ENCODE results near the gene SEC24D. TPM values are rescaled to one million over a fixed set of nuclear protein-coding genes. Genes with fewer than 3 reads are reported as not detected.

The SEC24D gene
- total RNA-seq, 1 experiment from 2014 or later: 28.4 TPM

DNA sequence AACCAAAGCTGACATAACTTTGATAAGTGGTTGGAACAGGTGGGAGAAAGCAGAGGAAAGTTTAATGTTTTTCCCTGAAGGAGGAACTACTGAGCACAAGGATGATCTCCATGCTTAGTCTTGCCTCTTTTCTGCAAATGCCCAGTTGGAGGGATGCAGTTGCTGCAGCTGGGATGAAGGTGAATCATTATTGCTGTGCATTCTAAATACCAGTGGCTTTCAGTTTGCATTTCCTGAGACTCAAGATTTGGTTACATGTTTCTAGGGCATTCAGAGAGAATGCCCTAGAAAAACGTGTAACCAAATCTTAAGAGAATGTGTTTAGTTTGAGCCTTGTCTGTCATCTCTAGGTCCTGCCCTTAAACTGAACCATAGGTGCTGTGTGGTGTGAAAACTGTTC is 108.6 kb downstream of the SEC24D start:
- BruUV-seq (replicated peaks): no TSS peak
- Mint-ChIP-seq H3K9me3 (ENCODE audit: low read depth, unreplicated experiment) (no peaks in the 10 kb centered on the region), H3K27ac (ENCODE audit: unreplicated experiment) (no peak overlapping the region), H3K27me3 (ENCODE audit: unreplicated experiment) (no peaks in the 10 kb centered on the region), H3K4me3 (ENCODE audit: low read depth, unreplicated experiment) (no peak overlapping the region), H3K4me1 (ENCODE audit: low read depth, unreplicated experiment) (no peaks in the 10 kb centered on the region), H3K36me3 (ENCODE audit: insufficient read depth, unreplicated experiment) (no peaks in the 10 kb centered on the region)
- TF ChIP-seq, protein P1, sequence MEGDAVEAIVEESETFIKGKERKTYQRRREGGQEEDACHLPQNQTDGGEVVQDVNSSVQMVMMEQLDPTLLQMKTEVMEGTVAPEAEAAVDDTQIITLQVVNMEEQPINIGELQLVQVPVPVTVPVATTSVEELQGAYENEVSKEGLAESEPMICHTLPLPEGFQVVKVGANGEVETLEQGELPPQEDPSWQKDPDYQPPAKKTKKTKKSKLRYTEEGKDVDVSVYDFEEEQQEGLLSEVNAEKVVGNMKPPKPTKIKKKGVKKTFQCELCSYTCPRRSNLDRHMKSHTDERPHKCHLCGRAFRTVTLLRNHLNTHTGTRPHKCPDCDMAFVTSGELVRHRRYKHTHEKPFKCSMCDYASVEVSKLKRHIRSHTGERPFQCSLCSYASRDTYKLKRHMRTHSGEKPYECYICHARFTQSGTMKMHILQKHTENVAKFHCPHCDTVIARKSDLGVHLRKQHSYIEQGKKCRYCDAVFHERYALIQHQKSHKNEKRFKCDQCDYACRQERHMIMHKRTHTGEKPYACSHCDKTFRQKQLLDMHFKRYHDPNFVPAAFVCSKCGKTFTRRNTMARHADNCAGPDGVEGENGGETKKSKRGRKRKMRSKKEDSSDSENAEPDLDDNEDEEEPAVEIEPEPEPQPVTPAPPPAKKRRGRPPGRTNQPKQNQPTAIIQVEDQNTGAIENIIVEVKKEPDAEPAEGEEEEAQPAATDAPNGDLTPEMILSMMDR (IDR thresholded peaks at IDR 0.05; ENCODE audit: unreplicated experiment): no peak
- DNase-seq: no peak
- CTCF ChIA-PET: no interaction called here
- intact Hi-C loops (cut with micrococcal nuclease; ENCODE audit: unreplicated experiment): no loop called here

DNA sequence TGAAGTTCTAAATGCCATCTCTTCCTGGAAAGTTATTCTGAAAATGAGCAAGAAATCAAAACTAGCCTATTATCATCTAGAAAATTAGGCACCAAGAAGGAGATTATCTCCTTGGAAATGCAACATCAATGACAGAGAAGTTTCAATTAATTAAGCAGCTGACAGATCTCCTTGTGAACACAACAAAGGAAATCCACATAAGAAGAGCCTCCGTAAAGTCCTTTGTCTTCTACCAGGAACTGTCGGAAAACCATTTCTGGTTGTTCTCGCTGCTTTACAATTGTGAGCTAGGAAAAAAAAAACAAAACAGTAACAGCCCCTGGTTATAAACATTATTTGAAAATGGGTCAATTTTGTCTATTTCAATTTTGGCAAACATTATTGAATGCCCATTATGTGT is 112.6 kb downstream of the SEC24D start:
- Mint-ChIP-seq H3K27ac (ENCODE audit: unreplicated experiment) (no peak overlapping the region), H3K4me1 (ENCODE audit: low read depth, unreplicated experiment) (no peaks in the 10 kb centered on the region), H3K27me3 (ENCODE audit: unreplicated experiment) (no peaks in the 10 kb centered on the region), H3K4me3 (ENCODE audit: low read depth, unreplicated experiment) (no peak overlapping the region), H3K36me3 (ENCODE audit: insufficient read depth, unreplicated experiment) (peaks cover 2% of the 10 kb centered on the region), H3K9me3 (ENCODE audit: low read depth, unreplicated experiment) (no peaks in the 10 kb centered on the region)
- intact Hi-C loops (cut with micrococcal nuclease; ENCODE audit: unreplicated experiment): no loop called here
- CTCF ChIA-PET: no interaction called here
- TF ChIP-seq, protein P1 (IDR thresholded peaks at IDR 0.05; ENCODE audit: unreplicated experiment): no peak
- no peak for DNase-seq
- no TSS peak for BruUV-seq (replicated peaks)

DNA sequence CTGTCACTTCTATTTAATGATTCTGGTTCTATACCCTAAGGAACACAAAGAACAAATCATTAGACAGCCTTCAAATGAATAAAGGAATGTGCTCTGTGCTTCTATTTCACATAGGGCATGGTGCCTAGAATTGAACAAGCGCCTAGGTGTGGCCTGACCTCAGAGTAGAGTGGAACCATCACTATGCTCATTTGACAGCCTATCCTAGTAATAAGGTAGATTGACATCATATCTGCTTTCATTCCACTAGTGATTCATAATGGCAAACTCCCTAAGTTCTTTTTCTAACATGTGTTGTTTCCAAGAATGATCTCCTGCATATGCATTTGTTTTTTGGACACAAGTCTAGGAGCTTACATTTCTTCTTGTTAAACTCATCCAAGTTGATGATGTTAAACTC is 114.2 kb downstream of the SEC24D start:
- Mint-ChIP-seq H3K36me3 (ENCODE audit: insufficient read depth, unreplicated experiment) (peaks cover 5% of the 10 kb centered on the region), H3K27ac (ENCODE audit: unreplicated experiment) (no peak overlapping the region), H3K4me3 (ENCODE audit: low read depth, unreplicated experiment) (no peak overlapping the region), H3K9me3 (ENCODE audit: low read depth, unreplicated experiment) (no peaks in the 10 kb centered on the region), H3K27me3 (ENCODE audit: unreplicated experiment) (no peaks in the 10 kb centered on the region), H3K4me1 (ENCODE audit: low read depth, unreplicated experiment) (no peaks in the 10 kb centered on the region)
- CTCF ChIA-PET: no interaction called here
- intact Hi-C loops (cut with micrococcal nuclease; ENCODE audit: unreplicated experiment): no loop called here
- no TSS peak for BruUV-seq (replicated peaks)
- DNase-seq: no peak
- TF ChIP-seq, protein P1 (IDR thresholded peaks at IDR 0.05; ENCODE audit: unreplicated experiment): no peak

DNA sequence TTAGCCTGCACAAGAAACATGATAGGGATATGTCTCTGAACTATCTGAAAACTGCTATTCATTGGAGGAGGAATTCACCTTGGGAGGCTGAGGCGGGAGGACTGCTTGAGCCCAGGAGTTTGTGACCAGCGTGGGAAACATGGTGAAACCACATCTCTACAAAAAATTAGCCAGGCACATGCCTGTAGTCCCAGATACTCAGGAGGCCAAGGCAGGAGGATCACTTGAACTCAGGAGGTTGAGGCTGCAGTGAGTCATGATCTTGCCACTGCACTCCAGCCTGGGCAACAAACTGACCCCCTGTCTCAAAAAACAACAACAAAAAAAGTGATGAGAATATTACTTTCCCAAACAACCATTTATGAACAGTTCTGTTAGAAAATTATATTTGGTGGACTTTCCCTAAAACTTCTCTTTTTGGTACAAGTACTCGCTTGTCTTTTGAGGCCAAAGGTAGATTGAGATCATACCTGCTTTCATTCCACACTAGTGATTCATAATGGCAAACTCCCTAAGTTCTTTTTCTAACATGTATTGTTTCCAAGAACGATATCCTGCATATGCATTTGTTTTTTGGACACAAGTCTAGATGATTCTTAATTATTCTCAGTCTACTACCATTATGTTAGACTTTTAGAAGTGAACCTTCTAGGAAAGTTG is 117.3 kb downstream of the SEC24D start:
- Mint-ChIP-seq H3K27me3 (ENCODE audit: unreplicated experiment) (no peaks in the 10 kb centered on the region), H3K4me3 (ENCODE audit: low read depth, unreplicated experiment) (no peak overlapping the region), H3K36me3 (ENCODE audit: insufficient read depth, unreplicated experiment) (peaks cover 8% of the 10 kb centered on the region), H3K27ac (ENCODE audit: unreplicated experiment) (no peak overlapping the region), H3K9me3 (ENCODE audit: low read depth, unreplicated experiment) (no peaks in the 10 kb centered on the region), H3K4me1 (ENCODE audit: low read depth, unreplicated experiment) (no peaks in the 10 kb centered on the region)
- TF ChIP-seq, protein P1 (IDR thresholded peaks at IDR 0.05; ENCODE audit: unreplicated experiment): no peak
- CTCF ChIA-PET: no interaction called here
- no peak for DNase-seq
- intact Hi-C loops (cut with micrococcal nuclease; ENCODE audit: unreplicated experiment): no loop called here
- BruUV-seq (replicated peaks): no TSS peak

Data from Calu3 (cell line).